Glutamatergic neuron (in vitro differentiated cells): ENCODE measurements around the gene GALNS. TPM values are rescaled to one million over a fixed set of nuclear protein-coding genes. Genes with fewer than 3 reads are reported as not detected.
"Not testable (repeated sequence)": the region's sequence is repeated elsewhere in the genome, so short reads cannot be mapped to it uniquely, and the experiment has no call there.

Source experiments
- DNase-seq: peaks from one replicate; pipeline ENCODE4 v3.0.0; 2022
- H3K27ac Mint-ChIP-seq: one replicate; pipeline ENCODE4 v1.8.0; 2020; ENCODE audit warnings: mild to moderate bottlenecking, mixed read lengths, inconsistent platforms; ENCODE audit not compliant: unreplicated experiment
- H3K27me3 Mint-ChIP-seq: one replicate; pipeline ENCODE4 v1.8.0; 2020; ENCODE audit warnings: mild to moderate bottlenecking, moderate library complexity, mixed read lengths, inconsistent platforms; ENCODE audit not compliant: unreplicated experiment
- H3K36me3 Mint-ChIP-seq: one replicate; pipeline ENCODE4 v1.8.0; 2020; ENCODE audit warnings: mild to moderate bottlenecking, mixed read lengths, inconsistent platforms; ENCODE audit not compliant: unreplicated experiment
- H3K4me1 Mint-ChIP-seq: one replicate; pipeline ENCODE4 v1.8.0; 2020; ENCODE audit warnings: mild to moderate bottlenecking, low read depth, mixed read lengths, inconsistent platforms; ENCODE audit not compliant: unreplicated experiment
- H3K4me3 Mint-ChIP-seq: one replicate; pipeline ENCODE4 v1.8.0; 2020; ENCODE audit warnings: mild to moderate bottlenecking, mixed read lengths, inconsistent platforms; ENCODE audit not compliant: unreplicated experiment
- H3K9me3 Mint-ChIP-seq: one replicate; pipeline ENCODE4 v1.8.0; 2020; ENCODE audit warnings: mild to moderate bottlenecking, moderate library complexity, mixed read lengths, inconsistent platforms; ENCODE audit not compliant: unreplicated experiment
- total RNA-seq: library from RNA; stranded (reverse); fragmentation: NEBNext Ultra II Directional; extraction: Animal tissue kit (Norgen Biotek cat#: 25700); gene quantifications from one replicate; pipeline ENCODE4 v1.2.1, GENCODE V29; 2021; ENCODE audit not compliant: unreplicated experiment
- TF ChIP-seq, protein P1 (sequence below): fragments of 200-600 bp; sonication (generic); IDR thresholded peaks from one replicate; pipeline ENCODE4 v1.5.0; 2021; ENCODE audit not compliant: partially characterized antibody, unreplicated experiment

Gene GALNS
- total RNA-seq, 1 donor from 2014 or later = 31.7 TPM

DNA sequence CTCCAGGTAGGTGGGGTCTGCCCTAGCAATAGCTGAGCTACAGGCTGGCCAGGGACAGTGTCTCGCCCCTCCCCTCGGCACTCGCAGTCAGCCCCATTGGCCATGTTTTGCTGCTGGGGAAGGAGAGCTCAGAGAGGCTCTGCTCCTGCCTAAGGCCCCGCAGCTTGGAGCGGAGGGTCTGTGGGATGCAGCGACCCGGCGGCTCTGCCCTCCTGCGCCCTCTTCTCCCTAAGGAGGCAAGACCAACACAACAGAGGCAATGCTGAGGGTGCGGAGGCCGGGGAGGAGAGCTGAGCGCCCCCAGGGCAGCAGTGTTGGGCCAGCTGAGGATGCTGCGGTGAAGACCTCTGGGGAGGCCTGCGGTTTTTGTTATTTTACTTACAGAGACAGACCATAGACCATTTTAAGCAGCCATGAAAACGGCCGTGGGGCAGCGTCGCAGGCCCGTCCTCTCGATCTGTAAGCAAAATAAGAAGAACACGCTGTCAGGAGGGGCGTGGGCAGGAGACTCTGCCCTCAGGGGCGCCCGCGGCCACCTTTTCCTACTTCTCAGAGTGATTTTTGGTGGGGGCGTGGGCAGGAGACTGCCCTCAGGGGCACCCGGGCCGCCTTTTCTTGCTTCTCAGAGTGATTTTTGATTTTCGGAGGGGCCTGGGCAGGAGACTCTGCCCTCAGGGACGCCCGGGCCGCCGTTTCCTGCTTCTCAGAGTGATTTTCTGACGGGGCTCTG lies 41.1 kb upstream of the GALNS start:
- H3K27ac Mint-ChIP-seq = no peak overlapping the region
- TF ChIP-seq, protein P1, sequence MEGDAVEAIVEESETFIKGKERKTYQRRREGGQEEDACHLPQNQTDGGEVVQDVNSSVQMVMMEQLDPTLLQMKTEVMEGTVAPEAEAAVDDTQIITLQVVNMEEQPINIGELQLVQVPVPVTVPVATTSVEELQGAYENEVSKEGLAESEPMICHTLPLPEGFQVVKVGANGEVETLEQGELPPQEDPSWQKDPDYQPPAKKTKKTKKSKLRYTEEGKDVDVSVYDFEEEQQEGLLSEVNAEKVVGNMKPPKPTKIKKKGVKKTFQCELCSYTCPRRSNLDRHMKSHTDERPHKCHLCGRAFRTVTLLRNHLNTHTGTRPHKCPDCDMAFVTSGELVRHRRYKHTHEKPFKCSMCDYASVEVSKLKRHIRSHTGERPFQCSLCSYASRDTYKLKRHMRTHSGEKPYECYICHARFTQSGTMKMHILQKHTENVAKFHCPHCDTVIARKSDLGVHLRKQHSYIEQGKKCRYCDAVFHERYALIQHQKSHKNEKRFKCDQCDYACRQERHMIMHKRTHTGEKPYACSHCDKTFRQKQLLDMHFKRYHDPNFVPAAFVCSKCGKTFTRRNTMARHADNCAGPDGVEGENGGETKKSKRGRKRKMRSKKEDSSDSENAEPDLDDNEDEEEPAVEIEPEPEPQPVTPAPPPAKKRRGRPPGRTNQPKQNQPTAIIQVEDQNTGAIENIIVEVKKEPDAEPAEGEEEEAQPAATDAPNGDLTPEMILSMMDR = no peak
- no peak overlapping the region for H3K4me3 Mint-ChIP-seq
- DNase-seq = no peak
- no peaks in the 10 kb centered on the region for H3K36me3 Mint-ChIP-seq
- H3K27me3 Mint-ChIP-seq = peaks cover 2% of the 10 kb centered on the region
- H3K9me3 Mint-ChIP-seq = peaks cover 7% of the 10 kb centered on the region
- H3K4me1 Mint-ChIP-seq = peaks cover 3% of the 10 kb centered on the region

DNA sequence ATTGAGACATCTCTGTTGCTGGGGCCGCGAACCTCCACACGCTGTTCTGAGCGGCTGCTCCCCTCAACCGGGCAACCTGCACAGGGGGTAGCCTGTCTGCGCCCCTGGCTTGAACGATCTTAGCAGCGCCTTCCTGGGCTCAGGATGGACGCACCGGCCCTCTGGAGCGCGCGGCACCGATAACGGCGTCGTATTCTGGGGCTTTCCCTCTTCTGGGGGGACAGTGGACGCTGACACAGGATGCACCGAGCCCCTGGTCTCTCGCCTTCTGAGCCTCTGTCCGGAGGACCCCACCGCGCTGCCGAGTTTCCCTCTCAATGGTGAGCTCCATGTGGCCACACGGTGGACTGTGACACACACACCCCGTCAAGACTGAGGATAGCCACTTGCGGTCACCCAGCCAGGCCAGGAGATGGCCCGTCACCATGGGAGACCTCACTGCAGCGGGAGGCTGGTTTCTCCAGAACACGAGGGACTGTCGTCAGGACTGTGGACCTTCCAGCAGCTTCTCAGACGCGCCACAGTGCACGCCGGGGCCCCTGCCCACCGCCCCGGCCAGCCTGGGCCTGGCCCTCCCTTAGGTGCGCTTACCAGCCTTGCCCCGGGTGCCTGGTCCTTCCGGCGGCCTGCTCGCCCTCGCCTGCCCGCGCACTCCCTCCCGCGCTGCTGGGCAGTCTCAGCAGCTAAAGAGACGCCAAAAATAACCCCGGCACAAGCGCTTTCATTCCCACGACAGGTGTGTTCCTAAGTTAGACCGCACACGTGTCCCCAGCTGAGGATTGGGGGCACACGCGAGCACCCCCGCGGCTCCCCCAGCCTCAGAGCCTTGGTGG lies 39.7 kb upstream of the GALNS start:
- peaks cover 7% of the 10 kb centered on the region for H3K27me3 Mint-ChIP-seq
- peaks cover 13% of the 10 kb centered on the region for H3K9me3 Mint-ChIP-seq
- TF ChIP-seq, protein P1 = no peak
- no peaks in the 10 kb centered on the region for H3K36me3 Mint-ChIP-seq
- peaks cover 6% of the 10 kb centered on the region for H3K4me1 Mint-ChIP-seq
- no peak overlapping the region for H3K27ac Mint-ChIP-seq
- DNase-seq = no peak
- H3K4me3 Mint-ChIP-seq = no peak overlapping the region

DNA sequence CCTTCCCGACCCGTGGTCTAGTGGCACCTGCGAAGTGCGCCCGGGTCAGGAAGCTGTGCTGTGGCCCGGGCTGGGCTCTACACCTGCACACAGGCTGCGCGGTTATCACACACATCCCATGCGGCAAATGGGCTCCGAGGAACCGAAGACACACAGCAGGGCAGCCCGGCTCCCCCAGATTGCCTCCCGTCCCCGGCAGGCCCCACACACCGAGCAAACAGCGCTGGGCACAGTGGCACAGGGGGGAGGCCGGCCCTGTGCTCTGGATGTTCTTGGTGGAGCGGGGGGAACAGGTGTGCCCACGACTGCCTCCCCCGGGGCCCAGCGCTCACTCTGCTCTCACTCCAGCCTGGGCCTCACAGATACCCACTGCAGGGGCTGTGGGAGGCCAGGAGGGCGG lies 38.6 kb upstream of the GALNS start:
- Mint-ChIP-seq H3K36me3 (peaks cover 4% of the 10 kb centered on the region), H3K4me1 (peaks cover 6% of the 10 kb centered on the region), H3K27me3 (peaks cover 15% of the 10 kb centered on the region), H3K4me3 (no peak overlapping the region), H3K9me3 (peaks cover 24% of the 10 kb centered on the region), H3K27ac (no peak overlapping the region)
- TF ChIP-seq, protein P1 = no peak
- no peak for DNase-seq

GRCh38 chr16:88894681-88895300 lies 38.0 kb upstream of the GALNS start:
- DNase-seq = no peak
- H3K4me1 Mint-ChIP-seq = peaks cover 6% of the 10 kb centered on the region
- TF ChIP-seq, protein P1 = no peak
- H3K27me3 Mint-ChIP-seq = peaks cover 15% of the 10 kb centered on the region
- H3K27ac Mint-ChIP-seq = no peak overlapping the region
- peaks cover 5% of the 10 kb centered on the region for H3K36me3 Mint-ChIP-seq
- H3K9me3 Mint-ChIP-seq = peaks cover 27% of the 10 kb centered on the region
- no peak overlapping the region for H3K4me3 Mint-ChIP-seq

DNA sequence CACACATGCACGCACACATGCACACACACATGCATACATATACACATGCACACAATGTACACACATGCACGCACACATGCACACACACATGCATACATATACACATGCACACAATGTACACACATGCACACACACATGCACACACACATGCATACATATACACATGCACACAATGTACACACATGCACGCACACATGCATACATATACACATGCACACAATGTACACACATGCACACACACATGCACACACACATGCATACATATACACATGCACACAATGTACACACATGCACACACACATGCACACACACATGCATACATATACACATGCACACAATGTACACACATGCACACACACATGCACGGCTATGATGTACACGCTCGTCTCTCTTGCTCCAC lies 37.5 kb upstream of the GALNS start:
- not testable (repeated sequence) for H3K4me3 Mint-ChIP-seq, H3K27ac Mint-ChIP-seq, DNase-seq, H3K4me1 Mint-ChIP-seq, H3K36me3 Mint-ChIP-seq
- peaks cover 32% of the 10 kb centered on the region for H3K9me3 Mint-ChIP-seq
- peaks cover 19% of the 10 kb centered on the region for H3K27me3 Mint-ChIP-seq
